ENCODE measurements around the gene CSRNP3. TPM values are rescaled to one million over a fixed set of nuclear protein-coding genes. Genes with fewer than 3 reads are reported as not detected.

The CSRNP3 gene
- total and polyA plus RNA-seq, 10 of the 15 experiments (the other 5 are each of a cell fraction or from before 2014, with no cell fraction given), result 0.03 to 5.2 (median 0.11) TPM; not detected in 1

DNA sequence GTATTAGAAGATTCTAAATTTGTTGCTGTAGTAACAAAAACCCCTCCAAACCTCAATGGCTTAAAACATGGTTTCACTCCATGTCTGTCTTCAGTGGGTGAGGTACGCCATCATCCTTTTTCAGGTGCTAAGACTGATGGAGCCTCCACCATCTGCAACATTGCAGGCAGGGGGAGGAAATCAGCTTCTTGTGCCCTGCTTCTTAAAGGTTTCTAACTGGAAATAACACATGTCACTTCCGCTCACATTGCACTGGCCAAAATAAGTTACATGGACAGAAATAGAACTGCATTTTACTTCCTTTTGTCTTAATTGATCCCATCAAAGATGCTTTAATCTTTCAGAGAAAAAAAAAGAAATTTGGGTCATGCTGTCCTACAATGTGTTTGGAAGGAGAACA lies 230.4 kb downstream of the CSRNP3 start:
- Histone ChIP-seq H3K27ac (ENCODE audit: control insufficient read depth, insufficient read depth) (no peak overlapping the region), H3K4me3 (no peak overlapping the region), H3K9me3 (replicated peaks; ENCODE audit: control insufficient read depth, insufficient read depth, low read length) (no peaks in the 10 kb centered on the region), H4K20me1 (ENCODE audit: control insufficient read depth, insufficient read depth) (no peaks in the 10 kb centered on the region), H3K36me3 (ENCODE audit: control insufficient read depth in 2 of 2, insufficient read depth in 2 of 2, low read length in 1 of 2) (no peaks in the 10 kb centered on the region), H3K79me2 (ENCODE audit: control insufficient read depth, insufficient read depth, low read length) (no peaks in the 10 kb centered on the region), H3K9ac (ENCODE audit: control insufficient read depth, insufficient read depth, low read length) (no peak overlapping the region), H2AFZ (ENCODE audit: control insufficient read depth, low read depth, low read length) (no peak overlapping the region), H3K4me1 (ENCODE audit: control insufficient read depth, insufficient read depth, low read length) (no peaks in the 10 kb centered on the region), H3K4me2 (ENCODE audit: control insufficient read depth, insufficient read depth) (no peak overlapping the region), H3K27me3 (replicated peaks in 1 of 2; ENCODE audit: control insufficient read depth in 2 of 2, insufficient read depth in 2 of 2, low read length in 1 of 2) (no peaks in the 10 kb centered on the region)
- ChIA-PET CTCF (interaction anchor here (0.7 to 7.6 kb wide), 13 partner anchors 11 to 298 kb away, joined by 3 to 105 read pairs (median 6); no protein-coding TSS in a partner anchor), SMC1A (ENCODE audit: uncharacterized antibody, unreplicated experiment) (interaction anchor here (0.6 to 6.8 kb wide), 13 partner anchors 8 to 428 kb away, joined by 3 to 114 read pairs (median 5); partner anchors contain the start of gene SCN1A), POLR2A (no interaction called here), RAD21 (ENCODE audit: unreplicated experiment) (interaction anchor here (1.4 to 2.2 kb wide), 7 partner anchors 139 to 297 kb away, joined by 3 to 21 read pairs (median 9); no protein-coding TSS in a partner anchor)
- FAIRE-seq, result no peak
- intact Hi-C loops (cut with micrococcal nuclease; ENCODE audit: unreplicated experiment), result loop anchor here (5.0 kb wide), 2 partner anchors 77 to 172 kb away; no protein-coding TSS in a partner anchor
- DNase-seq (ENCODE audit: low read depth, low spot score), result no peak
- no TSS peak for BruUV-seq (replicated peaks)
- in situ Hi-C loops (cut with MboI), result loop anchor here (10.0 kb wide), 1 partner anchor 285 kb away; no protein-coding TSS in a partner anchor
- 32% methylated on average over 2 of the region's 2 CpGs for WGBS (ENCODE audit: insufficient coverage, insufficient replicate concordance, low lambda C conversion rate, missing lambda C conversion rate)
- ATAC-seq, result peak; percentile 33
- TF ChIP-seq MXI1 (IDR thresholded peaks at IDR 0.05; ENCODE audit: low read depth, low read length) (no peak), BRCA1 (IDR thresholded peaks at IDR 0.05; ENCODE audit: low read depth, low read length) (no peak), MYB (IDR thresholded peaks at IDR 0.05; ENCODE audit: borderline replicate concordance, low read depth, low read length) (no peak), CREM (IDR thresholded peaks at IDR 0.05; ENCODE audit: low read depth) (no peak), BCLAF1 (IDR thresholded peaks at IDR 0.05) (no peak), RCOR1 (conservative IDR thresholded peaks at IDR 0.05; ENCODE audit: low read depth, low read length) (no peak), E4F1 (IDR thresholded peaks at IDR 0.05; ENCODE audit: borderline replicate concordance, partially characterized antibody) (no peak)
- TF ChIP-seq, protein P1, sequence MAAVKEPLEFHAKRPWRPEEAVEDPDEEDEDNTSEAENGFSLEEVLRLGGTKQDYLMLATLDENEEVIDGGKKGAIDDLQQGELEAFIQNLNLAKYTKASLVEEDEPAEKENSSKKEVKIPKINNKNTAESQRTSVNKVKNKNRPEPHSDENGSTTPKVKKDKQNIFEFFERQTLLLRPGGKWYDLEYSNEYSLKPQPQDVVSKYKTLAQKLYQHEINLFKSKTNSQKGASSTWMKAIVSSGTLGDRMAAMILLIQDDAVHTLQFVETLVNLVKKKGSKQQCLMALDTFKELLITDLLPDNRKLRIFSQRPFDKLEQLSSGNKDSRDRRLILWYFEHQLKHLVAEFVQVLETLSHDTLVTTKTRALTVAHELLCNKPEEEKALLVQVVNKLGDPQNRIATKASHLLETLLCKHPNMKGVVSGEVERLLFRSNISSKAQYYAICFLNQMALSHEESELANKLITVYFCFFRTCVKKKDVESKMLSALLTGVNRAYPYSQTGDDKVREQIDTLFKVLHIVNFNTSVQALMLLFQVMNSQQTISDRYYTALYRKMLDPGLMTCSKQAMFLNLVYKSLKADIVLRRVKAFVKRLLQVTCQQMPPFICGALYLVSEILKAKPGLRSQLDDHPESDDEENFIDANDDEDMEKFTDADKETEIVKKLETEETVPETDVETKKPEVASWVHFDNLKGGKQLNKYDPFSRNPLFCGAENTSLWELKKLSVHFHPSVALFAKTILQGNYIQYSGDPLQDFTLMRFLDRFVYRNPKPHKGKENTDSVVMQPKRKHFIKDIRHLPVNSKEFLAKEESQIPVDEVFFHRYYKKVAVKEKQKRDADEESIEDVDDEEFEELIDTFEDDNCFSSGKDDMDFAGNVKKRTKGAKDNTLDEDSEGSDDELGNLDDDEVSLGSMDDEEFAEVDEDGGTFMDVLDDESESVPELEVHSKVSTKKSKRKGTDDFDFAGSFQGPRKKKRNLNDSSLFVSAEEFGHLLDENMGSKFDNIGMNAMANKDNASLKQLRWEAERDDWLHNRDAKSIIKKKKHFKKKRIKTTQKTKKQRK (IDR thresholded peaks at IDR 0.05; ENCODE audit: low read depth, low read length), result no peak
- TF ChIP-seq, protein P2, sequence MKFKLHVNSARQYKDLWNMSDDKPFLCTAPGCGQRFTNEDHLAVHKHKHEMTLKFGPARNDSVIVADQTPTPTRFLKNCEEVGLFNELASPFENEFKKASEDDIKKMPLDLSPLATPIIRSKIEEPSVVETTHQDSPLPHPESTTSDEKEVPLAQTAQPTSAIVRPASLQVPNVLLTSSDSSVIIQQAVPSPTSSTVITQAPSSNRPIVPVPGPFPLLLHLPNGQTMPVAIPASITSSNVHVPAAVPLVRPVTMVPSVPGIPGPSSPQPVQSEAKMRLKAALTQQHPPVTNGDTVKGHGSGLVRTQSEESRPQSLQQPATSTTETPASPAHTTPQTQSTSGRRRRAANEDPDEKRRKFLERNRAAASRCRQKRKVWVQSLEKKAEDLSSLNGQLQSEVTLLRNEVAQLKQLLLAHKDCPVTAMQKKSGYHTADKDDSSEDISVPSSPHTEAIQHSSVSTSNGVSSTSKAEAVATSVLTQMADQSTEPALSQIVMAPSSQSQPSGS (IDR thresholded peaks at IDR 0.05; ENCODE audit: low read length), result no peak
- TF ChIP-seq, protein P3, sequence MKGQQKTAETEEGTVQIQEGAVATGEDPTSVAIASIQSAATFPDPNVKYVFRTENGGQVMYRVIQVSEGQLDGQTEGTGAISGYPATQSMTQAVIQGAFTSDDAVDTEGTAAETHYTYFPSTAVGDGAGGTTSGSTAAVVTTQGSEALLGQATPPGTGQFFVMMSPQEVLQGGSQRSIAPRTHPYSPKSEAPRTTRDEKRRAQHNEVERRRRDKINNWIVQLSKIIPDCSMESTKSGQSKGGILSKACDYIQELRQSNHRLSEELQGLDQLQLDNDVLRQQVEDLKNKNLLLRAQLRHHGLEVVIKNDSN (IDR thresholded peaks at IDR 0.05; ENCODE audit: borderline replicate concordance, extremely low read length, insufficient read depth, low read depth, low read length), result no peak

Measured in GM12878 (cell line).